CD14-positive monocyte (primary cell): ENCODE results near the gene CDH23. TPM values are rescaled to one million over a fixed set of nuclear protein-coding genes. Genes with fewer than 3 reads are reported as not detected.

Source experiments
- DNase-seq, 3 donors: peaks; one replicate each; pipeline ENCODE4 v3.0.0-alpha.2; 2011 to 2022
- H2AFZ ChIP-seq: 2 replicates; pipeline ENCODE4 v1.6.0; 2012; ENCODE audit warnings: mild to moderate bottlenecking, low read depth, low read length, inconsistent platforms; ENCODE audit not compliant: insufficient read depth, poor library complexity, severe bottlenecking
- H3K27ac ChIP-seq, 2 donors: 1 replicate in 1 of 2; 2 replicates in 1 of 2; pipeline ENCODE4 v1.5.1; 2012 to 2013; ENCODE audit warnings: low read length in 2 of 2, control low read depth in 1 of 2, inconsistent platforms in 1 of 2, low read depth in 1 of 2, mild to moderate bottlenecking in 1 of 2
- H3K27me3 ChIP-seq, 2 donors: one replicate each; pipeline versions ENCODE4 v1.6.0 to v1.6.1; 2011 to 2013; ENCODE audit warnings: low read length in 2 of 2; ENCODE audit not compliant: control insufficient read depth in 2 of 2, insufficient read depth in 2 of 2
- H3K36me3 ChIP-seq, 2 donors: replicated peaks in 1 of 2; 1 replicate in 1 of 2; 2 replicates in 1 of 2; pipeline versions ENCODE4 v1.5.1 to v1.6.1; 2012 to 2013; ENCODE audit warnings: low read length in 2 of 2, control low read depth in 1 of 2, inconsistent platforms in 1 of 2, mild to moderate bottlenecking in 1 of 2; ENCODE audit not compliant: insufficient read depth in 2 of 2, control insufficient read depth in 1 of 2
- H3K4me1 ChIP-seq, 2 donors: 1 replicate in 1 of 2; 2 replicates in 1 of 2; pipeline versions ENCODE4 v1.5.1 to v1.6.1; 2012 to 2013; ENCODE audit warnings: low read length in 2 of 2, control low read depth in 1 of 2, inconsistent platforms in 1 of 2, mild to moderate bottlenecking in 1 of 2, moderate library complexity in 1 of 2; ENCODE audit not compliant: insufficient read depth in 2 of 2, control insufficient read depth in 1 of 2
- H3K4me2 ChIP-seq: replicated peaks from 2 replicates; pipeline ENCODE3; 2012; ENCODE audit warnings: low read length, moderate library complexity, mild to moderate bottlenecking; ENCODE audit not compliant: poor library complexity, severe bottlenecking; ENCODE audit errors: extremely low read depth
- H3K4me3 ChIP-seq, 3 experiments: fragments of 200-600 bp in 1 of 3; sonication (generic) in 1 of 3; replicated peaks in 1 of 3; 1 replicate in 2 of 3; 2 replicates in 1 of 3; pipeline ENCODE4 v1.5.1; 2011 to 2013; ENCODE audit warnings: low read length in 3 of 3, mild to moderate bottlenecking in 3 of 3, control low read depth in 2 of 3, low read depth in 2 of 3, inconsistent platforms in 1 of 3, moderate library complexity in 1 of 3
- H3K79me2 ChIP-seq: 2 replicates; pipeline ENCODE4 v1.6.0; 2012; ENCODE audit warnings: mild to moderate bottlenecking, control low read depth, inconsistent platforms, low read length, moderate library complexity; ENCODE audit not compliant: insufficient read depth
- H3K9ac ChIP-seq: 2 replicates; pipeline ENCODE4 v1.6.0; 2017; ENCODE audit warnings: low read length, mild to moderate bottlenecking; ENCODE audit not compliant: insufficient read depth, poor library complexity, severe bottlenecking
- H3K9me3 ChIP-seq, 2 donors: replicated peaks in 1 of 2; 1 replicate in 1 of 2; 2 replicates in 1 of 2; pipeline versions ENCODE4 v1.5.1 to v1.6.1; 2012 to 2013; ENCODE audit warnings: low read length in 2 of 2, control low read depth in 1 of 2; ENCODE audit not compliant: control insufficient read depth in 1 of 2, insufficient read depth in 1 of 2
- H4K20me1 ChIP-seq: 2 replicates; pipeline ENCODE4 v1.6.0; 2012; ENCODE audit warnings: mild to moderate bottlenecking, low read length, control low read depth, moderate library complexity; ENCODE audit not compliant: insufficient read depth
- H3K27ac Mint-ChIP-seq, 7 donors: one replicate each; pipeline ENCODE4 v1.8.0; 2020; ENCODE audit warnings: mild to moderate bottlenecking in 7 of 7, mixed read lengths in 7 of 7, moderate library complexity in 6 of 7, inconsistent platforms in 2 of 7
- H3K27me3 Mint-ChIP-seq, 3 donors: one replicate each; pipeline ENCODE4 v1.8.0; 2021 to 2022; ENCODE audit warnings: low read depth in 3 of 3, mild to moderate bottlenecking in 3 of 3, mixed read lengths in 3 of 3, moderate library complexity in 3 of 3, inconsistent platforms in 1 of 3
- H3K36me3 Mint-ChIP-seq, 2 donors: one replicate each; pipeline ENCODE4 v1.8.0; 2020; ENCODE audit warnings: mixed read lengths in 2 of 2, inconsistent platforms in 1 of 2, mild to moderate bottlenecking in 1 of 2
- H3K4me1 Mint-ChIP-seq: one replicate; pipeline ENCODE4 v1.8.0; 2020; ENCODE audit warnings: mild to moderate bottlenecking, mixed read lengths
- H3K4me3 Mint-ChIP-seq, 2 donors: one replicate each; pipeline ENCODE4 v1.8.0; 2020; ENCODE audit warnings: mild to moderate bottlenecking in 2 of 2, mixed read lengths in 2 of 2, moderate library complexity in 1 of 2
- H3K9me3 Mint-ChIP-seq, 7 donors: one replicate each; pipeline ENCODE4 v1.8.0; 2020 to 2022; ENCODE audit warnings: mixed read lengths in 7 of 7, mild to moderate bottlenecking in 6 of 7, moderate library complexity in 6 of 7, inconsistent platforms in 2 of 7
- WGBS: methylation state at CpG from one replicate; pipeline ENCODE4 v1.1.5; 2013; ENCODE audit warnings: missing lambda C conversion rate; ENCODE audit not compliant: insufficient coverage; 5-methylcytosine and 5-hydroxymethylcytosine counted together
- intact Hi-C, 2 donors: fragments of 100-400 bp; cut with micrococcal nuclease; formaldehyde crosslinking; loops; one replicate each; pipeline versions ENCODE4 v1.15.0 to v1.15.1; 2023
- polyA plus RNA-seq, 3 donors: library from polyadenylated mRNA; depleted of rRNA in 1 of 3; unstranded in 2 of 3; stranded (reverse) in 1 of 3; fragments of 300-500 nt in 2 of 3; fragments of >200 nt in 1 of 3; fragmentation: Illumina TruSeq in 2 of 3; gene quantifications; 1 replicate in 2 of 3; 2 replicates in 1 of 3; pipeline ENCODE4 v1.2.3, GENCODE V29; 2012 to 2021
- TF ChIP-seq, protein P1 (sequence below): fragments of 200-600 bp; IDR thresholded peaks from one replicate; pipeline ENCODE4 v1.8.0; 2022; ENCODE audit warnings: antibody characterized with exemption, mild to moderate bottlenecking

Gene CDH23
- polyA plus RNA-seq, 3 donors, result 8.2 to 36.2 (median 10.5) TPM

DNA sequence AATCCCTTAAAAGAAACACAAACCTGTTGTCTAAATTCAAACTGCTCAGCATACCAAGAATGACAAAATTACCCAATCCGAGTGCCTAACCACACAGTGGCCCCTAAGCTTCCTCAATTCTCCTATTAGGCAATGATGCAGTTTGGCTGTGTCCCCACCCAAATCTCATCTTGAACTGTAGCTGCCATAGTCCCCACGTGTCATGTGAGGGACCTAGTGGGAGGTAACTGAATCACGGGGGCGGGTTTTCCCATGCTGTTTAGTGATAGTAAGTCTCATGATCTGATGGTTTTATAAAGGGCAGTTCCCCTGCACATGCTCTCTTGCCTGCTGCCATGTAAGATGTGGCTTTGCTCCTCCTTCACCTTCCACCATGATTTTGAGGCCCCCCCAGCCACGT is 432.5 kb downstream of the CDH23 start:
- intact Hi-C loops, result no loop called here
- Histone ChIP-seq H2AFZ (no peak overlapping the region), H3K27ac (peak overlapping the region; percentile 86 to 87), H3K4me1 (peaks cover 81 to 95% of the 10 kb centered on the region in 2 donors), H4K20me1 (peaks cover 100% of the 10 kb centered on the region), H3K36me3 (peaks cover 92 to 98% of the 10 kb centered on the region in 2 donors), H3K4me2 (peak overlapping the region; percentile 51), H3K9me3 (peaks cover 0 to 6% of the 10 kb centered on the region in 2 donors), H3K27me3 (no peaks in the 10 kb centered on the region), H3K79me2 (peaks cover 93% of the 10 kb centered on the region), H3K9ac (peak overlapping the region; percentile 15), H3K4me3 (peak overlapping the region in 1 of 3 experiments; percentile 64)
- Mint-ChIP-seq H3K36me3 (peaks cover 92 to 99% of the 10 kb centered on the region in 2 donors), H3K9me3 (peaks cover 5 to 22% (median 11%) of the 10 kb centered on the region in 7 donors), H3K27ac (peak overlapping the region; percentile 79 to 97 (median 95)), H3K27me3 (no peaks in the 10 kb centered on the region), H3K4me1 (peaks cover 77% of the 10 kb centered on the region), H3K4me3 (peak overlapping the region; percentile 27 to 35)
- DNase-seq, result peak; percentile 96 to 100 (median 99)
- TF ChIP-seq, protein P1, sequence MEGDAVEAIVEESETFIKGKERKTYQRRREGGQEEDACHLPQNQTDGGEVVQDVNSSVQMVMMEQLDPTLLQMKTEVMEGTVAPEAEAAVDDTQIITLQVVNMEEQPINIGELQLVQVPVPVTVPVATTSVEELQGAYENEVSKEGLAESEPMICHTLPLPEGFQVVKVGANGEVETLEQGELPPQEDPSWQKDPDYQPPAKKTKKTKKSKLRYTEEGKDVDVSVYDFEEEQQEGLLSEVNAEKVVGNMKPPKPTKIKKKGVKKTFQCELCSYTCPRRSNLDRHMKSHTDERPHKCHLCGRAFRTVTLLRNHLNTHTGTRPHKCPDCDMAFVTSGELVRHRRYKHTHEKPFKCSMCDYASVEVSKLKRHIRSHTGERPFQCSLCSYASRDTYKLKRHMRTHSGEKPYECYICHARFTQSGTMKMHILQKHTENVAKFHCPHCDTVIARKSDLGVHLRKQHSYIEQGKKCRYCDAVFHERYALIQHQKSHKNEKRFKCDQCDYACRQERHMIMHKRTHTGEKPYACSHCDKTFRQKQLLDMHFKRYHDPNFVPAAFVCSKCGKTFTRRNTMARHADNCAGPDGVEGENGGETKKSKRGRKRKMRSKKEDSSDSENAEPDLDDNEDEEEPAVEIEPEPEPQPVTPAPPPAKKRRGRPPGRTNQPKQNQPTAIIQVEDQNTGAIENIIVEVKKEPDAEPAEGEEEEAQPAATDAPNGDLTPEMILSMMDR, result no peak
- no CpG with 5 or more reads among the region's 5 CpGs for WGBS

DNA sequence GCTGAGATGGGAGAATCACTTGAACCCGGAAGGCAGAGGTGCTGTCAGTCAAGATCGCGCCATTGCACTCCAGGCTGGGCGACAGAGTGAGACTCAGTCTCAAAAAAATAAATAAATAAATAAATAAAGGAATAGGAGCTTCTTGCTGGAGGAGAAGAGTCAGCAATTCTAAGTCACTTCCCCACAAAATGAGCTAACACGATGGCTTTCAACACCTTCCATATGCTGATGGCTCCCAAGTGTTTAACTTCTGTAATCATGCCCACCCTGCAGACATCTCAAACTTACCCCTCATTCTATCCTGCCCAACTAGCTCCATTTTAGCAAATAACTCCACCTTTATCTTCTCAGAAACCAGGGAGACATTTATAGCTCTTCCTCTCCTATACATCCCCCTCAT is 433.2 kb downstream of the CDH23 start:
- Histone ChIP-seq H3K9me3 (peaks cover 0 to 6% of the 10 kb centered on the region in 2 donors), H3K4me2 (no peak overlapping the region), H3K4me3 (no peak overlapping the region), H2AFZ (no peak overlapping the region), H3K27me3 (no peaks in the 10 kb centered on the region), H3K9ac (no peak overlapping the region), H3K36me3 (peaks cover 90 to 98% of the 10 kb centered on the region in 2 donors), H4K20me1 (peaks cover 100% of the 10 kb centered on the region), H3K4me1 (peaks cover 83 to 95% of the 10 kb centered on the region in 2 donors), H3K79me2 (peaks cover 93% of the 10 kb centered on the region), H3K27ac (peak overlapping the region; percentile 86 to 87)
- Mint-ChIP-seq H3K27me3 (no peaks in the 10 kb centered on the region), H3K36me3 (peaks cover 92 to 98% of the 10 kb centered on the region in 2 donors), H3K9me3 (peaks cover 5 to 22% (median 11%) of the 10 kb centered on the region in 7 donors), H3K4me1 (peaks cover 80% of the 10 kb centered on the region), H3K27ac (peak overlapping the region; percentile 79 to 97 (median 92)), H3K4me3 (no peak overlapping the region)
- intact Hi-C loops, result loop anchor here in 1 of 2 donors (5.0 kb wide), 1 partner anchor 62 kb away; no protein-coding TSS in a partner anchor
- WGBS, result 0% methylated on average over 1 of the region's 5 CpGs
- TF ChIP-seq, protein P1, result no peak
- peak in 2 of 3 donors; percentile 45 to 60 for DNase-seq
